ENCODE measurements around the gene ACTR2. TPM values are rescaled to one million over a fixed set of nuclear protein-coding genes. Genes with fewer than 3 reads are reported as not detected.
"Not testable (repeated sequence)": the region's sequence is repeated elsewhere in the genome, so short reads cannot be mapped to it uniquely, and the experiment has no call there.

The ACTR2 gene
- total RNA-seq, 1 experiment from 2014 or later = 160 TPM

GRCh38 chr2:65182570-65182969 is 45.1 kb upstream of the ACTR2 start (continued):
- TF ChIP-seq, protein P1, sequence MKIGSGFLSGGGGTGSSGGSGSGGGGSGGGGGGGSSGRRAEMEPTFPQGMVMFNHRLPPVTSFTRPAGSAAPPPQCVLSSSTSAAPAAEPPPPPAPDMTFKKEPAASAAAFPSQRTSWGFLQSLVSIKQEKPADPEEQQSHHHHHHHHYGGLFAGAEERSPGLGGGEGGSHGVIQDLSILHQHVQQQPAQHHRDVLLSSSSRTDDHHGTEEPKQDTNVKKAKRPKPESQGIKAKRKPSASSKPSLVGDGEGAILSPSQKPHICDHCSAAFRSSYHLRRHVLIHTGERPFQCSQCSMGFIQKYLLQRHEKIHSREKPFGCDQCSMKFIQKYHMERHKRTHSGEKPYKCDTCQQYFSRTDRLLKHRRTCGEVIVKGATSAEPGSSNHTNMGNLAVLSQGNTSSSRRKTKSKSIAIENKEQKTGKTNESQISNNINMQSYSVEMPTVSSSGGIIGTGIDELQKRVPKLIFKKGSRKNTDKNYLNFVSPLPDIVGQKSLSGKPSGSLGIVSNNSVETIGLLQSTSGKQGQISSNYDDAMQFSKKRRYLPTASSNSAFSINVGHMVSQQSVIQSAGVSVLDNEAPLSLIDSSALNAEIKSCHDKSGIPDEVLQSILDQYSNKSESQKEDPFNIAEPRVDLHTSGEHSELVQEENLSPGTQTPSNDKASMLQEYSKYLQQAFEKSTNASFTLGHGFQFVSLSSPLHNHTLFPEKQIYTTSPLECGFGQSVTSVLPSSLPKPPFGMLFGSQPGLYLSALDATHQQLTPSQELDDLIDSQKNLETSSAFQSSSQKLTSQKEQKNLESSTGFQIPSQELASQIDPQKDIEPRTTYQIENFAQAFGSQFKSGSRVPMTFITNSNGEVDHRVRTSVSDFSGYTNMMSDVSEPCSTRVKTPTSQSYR (CRISPR knock-in tag; IDR thresholded peaks at IDR 0.05) = no peak
- TF ChIP-seq, protein P2, sequence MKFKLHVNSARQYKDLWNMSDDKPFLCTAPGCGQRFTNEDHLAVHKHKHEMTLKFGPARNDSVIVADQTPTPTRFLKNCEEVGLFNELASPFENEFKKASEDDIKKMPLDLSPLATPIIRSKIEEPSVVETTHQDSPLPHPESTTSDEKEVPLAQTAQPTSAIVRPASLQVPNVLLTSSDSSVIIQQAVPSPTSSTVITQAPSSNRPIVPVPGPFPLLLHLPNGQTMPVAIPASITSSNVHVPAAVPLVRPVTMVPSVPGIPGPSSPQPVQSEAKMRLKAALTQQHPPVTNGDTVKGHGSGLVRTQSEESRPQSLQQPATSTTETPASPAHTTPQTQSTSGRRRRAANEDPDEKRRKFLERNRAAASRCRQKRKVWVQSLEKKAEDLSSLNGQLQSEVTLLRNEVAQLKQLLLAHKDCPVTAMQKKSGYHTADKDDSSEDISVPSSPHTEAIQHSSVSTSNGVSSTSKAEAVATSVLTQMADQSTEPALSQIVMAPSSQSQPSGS (CRISPR knock-in tag; IDR thresholded peaks at IDR 0.05; ENCODE audit: borderline replicate concordance, low read depth) = no peak
- TF ChIP-seq, protein P3, sequence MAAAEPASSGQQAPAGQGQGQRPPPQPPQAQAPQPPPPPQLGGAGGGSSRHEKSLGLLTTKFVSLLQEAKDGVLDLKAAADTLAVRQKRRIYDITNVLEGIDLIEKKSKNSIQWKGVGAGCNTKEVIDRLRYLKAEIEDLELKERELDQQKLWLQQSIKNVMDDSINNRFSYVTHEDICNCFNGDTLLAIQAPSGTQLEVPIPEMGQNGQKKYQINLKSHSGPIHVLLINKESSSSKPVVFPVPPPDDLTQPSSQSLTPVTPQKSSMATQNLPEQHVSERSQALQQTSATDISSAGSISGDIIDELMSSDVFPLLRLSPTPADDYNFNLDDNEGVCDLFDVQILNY (CRISPR knock-in tag; IDR thresholded peaks at IDR 0.05) = no peak
- TF ChIP-seq ERG (CRISPR knock-in tag; IDR thresholded peaks at IDR 0.05) (no peak), ZNF671 (CRISPR knock-in tag; IDR thresholded peaks at IDR 0.05) (no peak), ZNF416 (CRISPR knock-in tag; IDR thresholded peaks at IDR 0.05) (no peak)
- TF ChIP-seq, protein P4, sequence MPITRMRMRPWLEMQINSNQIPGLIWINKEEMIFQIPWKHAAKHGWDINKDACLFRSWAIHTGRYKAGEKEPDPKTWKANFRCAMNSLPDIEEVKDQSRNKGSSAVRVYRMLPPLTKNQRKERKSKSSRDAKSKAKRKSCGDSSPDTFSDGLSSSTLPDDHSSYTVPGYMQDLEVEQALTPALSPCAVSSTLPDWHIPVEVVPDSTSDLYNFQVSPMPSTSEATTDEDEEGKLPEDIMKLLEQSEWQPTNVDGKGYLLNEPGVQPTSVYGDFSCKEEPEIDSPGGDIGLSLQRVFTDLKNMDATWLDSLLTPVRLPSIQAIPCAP (CRISPR knock-in tag; IDR thresholded peaks at IDR 0.05) = no peak

- H3K27ac Mint-ChIP-seq; H3K27me3 Mint-ChIP-seq (ENCODE audit: low read depth); H3K36me3 Mint-ChIP-seq; DNase-seq (ENCODE audit: low spot score); CTCF ChIA-PET; H3K4me3 Mint-ChIP-seq; H3K9me3 Mint-ChIP-seq; H3K4me1 Mint-ChIP-seq; ATAC-seq; POLR2A ChIA-PET: not testable (repeated sequence)
Measured at GRCh38 chr2:65183406-65183805, 44.2 kb upstream of the ACTR2 start.

DNA sequence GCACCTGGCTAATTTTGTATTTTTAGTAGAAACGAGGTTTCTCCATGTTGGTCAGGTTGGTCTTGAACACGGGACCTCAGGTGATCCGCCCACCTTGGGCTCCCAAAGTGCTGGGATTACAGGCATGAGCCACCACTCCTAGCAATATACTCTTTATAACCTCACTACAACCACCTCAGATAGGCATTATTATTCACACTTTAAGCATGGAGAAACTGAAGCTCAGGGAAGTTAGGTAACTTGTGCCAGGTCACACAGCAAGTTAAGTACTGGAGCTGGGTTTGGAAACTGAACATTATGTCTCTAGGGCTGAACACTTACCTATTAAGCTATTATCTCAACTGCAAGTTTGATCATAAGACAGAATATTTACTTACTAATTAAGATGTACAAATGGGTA is 42.6 kb upstream of the ACTR2 start:
- DNase-seq (ENCODE audit: low spot score) = no peak
- Mint-ChIP-seq H3K27ac (no peak overlapping the region), H3K9me3 (peaks cover 7% of the 10 kb centered on the region; the same call in 1 of the 2 replicates), H3K36me3 (no peaks in the 10 kb centered on the region), H3K4me1 (peaks cover 6% of the 10 kb centered on the region), H3K4me3 (no peak overlapping the region), H3K27me3 (ENCODE audit: low read depth) (peaks cover 12% of the 10 kb centered on the region)
- CTCF ChIA-PET = interaction anchor here (1.1 to 2.5 kb wide), 2 partner anchors 21 to 55 kb away, joined by 4 to 15 read pairs; partner anchors contain the start of gene RAB1A
- TF ChIP-seq GTF2I (CRISPR knock-in tag; conservative IDR thresholded peaks at IDR 0.05) (0 out of 2 replicates have a peak, but pooled peaks have one; percentile 13), ZNF396 (CRISPR knock-in tag; IDR thresholded peaks at IDR 0.05; ENCODE audit: borderline replicate concordance) (no peak), TP53 (CRISPR knock-in tag; IDR thresholded peaks at IDR 0.05) (no peak)
- TF ChIP-seq, protein P4 (CRISPR knock-in tag; IDR thresholded peaks at IDR 0.05) = no peak
- ATAC-seq = no peak
- POLR2A ChIA-PET = no interaction called here

All from WTC11 (cell line).